CD4-positive, alpha-beta T cell treated with Interleukin-17A for 1 hour (primary cell): Measurements from ENCODE around the gene CHSY1.

Experiments
- DNase-seq: peaks from one replicate; pipeline ENCODE4 v3.0.0-alpha.2; 2020

The CHSY1 gene

GRCh38 chr15:101210058-101210457 lies 41.8 kb downstream of the CHSY1 start:
- no peak for DNase-seq

DNA sequence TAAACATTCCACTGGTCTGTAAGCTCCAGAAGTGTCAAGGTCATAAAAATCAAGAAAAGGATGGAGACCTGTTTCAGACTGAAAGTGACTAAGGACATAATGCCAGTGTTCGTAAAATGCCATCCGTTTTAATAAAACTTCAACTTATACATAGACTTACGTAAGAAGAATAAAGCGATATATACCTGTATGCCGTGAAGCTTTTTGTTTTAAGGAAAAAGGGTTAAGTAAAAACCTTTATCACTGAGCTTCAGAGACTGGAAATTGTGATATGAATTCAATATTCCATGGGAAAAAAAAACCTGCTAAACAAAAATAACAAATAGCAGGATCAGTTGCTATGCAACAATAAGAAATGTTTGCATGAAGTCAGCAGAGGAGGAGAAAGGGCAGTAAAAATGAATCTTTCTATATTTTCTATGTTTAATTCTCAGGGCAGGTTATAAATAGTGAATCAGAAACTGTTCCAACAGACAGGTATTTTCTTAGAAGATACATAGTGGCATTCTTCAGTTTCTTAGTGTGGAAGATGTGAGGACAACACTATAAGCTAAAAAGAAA lies 42.5 kb downstream of the CHSY1 start:
- DNase-seq: no peak

GRCh38 chr15:101207867-101208288 lies 44.0 kb downstream of the CHSY1 start:
- DNase-seq: no peak

- peak; percentile 64 for DNase-seq
These were observed 45.7 kb downstream of the CHSY1 start for GRCh38 chr15:101206176-101206591.

DNA sequence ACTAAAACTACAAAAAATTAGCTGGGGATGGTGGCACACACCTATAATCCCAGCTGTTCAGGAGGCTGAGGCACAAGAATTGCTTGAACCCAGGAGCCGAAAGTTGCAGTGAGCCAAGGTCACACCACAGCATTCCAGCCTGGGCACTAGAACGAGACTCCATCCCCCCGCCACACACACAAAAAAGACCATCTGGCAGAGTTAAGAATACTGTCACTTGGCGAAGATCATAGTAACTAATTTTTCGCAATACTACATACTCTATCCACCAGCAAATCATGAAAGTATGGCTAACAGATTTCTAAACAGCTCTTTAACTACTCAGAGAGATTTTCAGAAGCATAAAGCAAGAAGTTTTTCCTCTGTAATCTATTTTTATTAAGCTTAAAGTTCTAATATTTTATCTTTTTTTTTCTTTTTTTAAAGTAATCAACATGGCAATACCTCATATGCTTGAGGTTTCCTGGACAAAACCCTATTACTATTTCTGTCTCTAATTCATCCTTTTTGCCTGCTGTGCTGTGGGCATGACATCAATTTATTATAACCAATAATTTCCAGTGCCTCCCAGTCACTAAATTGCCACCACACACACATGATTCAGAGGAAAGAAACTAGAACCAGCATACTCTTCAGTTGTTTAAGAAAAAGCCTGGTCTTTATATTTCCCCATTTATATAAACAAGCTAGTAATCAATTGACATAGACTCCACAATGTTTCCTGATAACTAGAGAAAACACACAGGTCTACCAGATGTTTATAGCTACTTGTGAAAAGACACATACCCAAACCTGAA lies 46.9 kb downstream of the CHSY1 start:
- DNase-seq: no peak

- DNase-seq: no peak
These were observed 48.1 kb downstream of the CHSY1 start for GRCh38 chr15:101203607-101204189.

DNA sequence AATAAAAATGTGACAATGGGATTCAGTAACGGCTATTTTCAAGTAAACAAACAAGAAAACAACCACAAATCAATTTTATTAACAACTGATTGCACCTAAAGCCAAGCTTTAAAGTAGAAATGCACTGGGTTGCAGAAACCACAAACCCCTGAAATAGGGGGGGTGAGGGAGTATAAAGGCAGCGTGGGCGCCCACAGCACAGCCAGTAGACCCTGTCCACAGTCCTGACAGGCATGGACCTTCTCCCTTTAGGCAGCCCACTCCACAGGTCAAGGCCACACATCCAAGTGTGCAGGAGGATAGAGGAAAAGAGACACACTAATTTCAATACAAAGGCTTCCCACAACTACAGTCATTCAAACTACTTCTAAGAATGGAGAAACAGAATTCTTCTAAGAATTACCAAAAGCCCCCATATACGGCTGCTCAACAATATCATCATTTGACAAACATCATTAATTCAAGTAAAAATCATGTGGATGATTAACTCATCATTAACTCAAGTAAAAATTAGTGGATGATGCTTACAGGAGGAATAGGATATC lies 48.7 kb downstream of the CHSY1 start:
- DNase-seq: no peak

- DNase-seq: no peak
These were observed 50.3 kb downstream of the CHSY1 start for GRCh38 chr15:101201411-101202174.

- DNase-seq: no peak
These were observed 51.7 kb downstream of the CHSY1 start for GRCh38 chr15:101200181-101200580.

DNA sequence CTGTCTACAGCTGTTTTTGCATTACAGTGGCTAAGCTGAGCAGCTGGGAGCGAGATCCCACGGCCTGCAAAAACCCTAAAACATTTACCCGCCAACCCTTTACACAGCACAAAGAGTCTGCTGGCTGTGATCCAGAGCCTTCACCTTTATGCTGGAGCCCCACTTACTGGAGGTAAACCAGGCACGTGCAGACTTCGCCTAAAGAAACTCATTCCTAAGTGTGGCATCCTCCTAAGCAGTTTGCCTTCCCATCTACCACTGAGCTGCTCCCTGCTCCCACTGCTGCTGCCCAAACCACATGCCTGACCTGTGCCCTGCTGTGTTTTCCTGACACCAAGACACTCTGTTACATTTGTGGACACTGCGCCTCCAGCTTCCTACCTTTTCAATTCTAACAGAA lies 53.0 kb downstream of the CHSY1 start:
- no peak for DNase-seq

DNA sequence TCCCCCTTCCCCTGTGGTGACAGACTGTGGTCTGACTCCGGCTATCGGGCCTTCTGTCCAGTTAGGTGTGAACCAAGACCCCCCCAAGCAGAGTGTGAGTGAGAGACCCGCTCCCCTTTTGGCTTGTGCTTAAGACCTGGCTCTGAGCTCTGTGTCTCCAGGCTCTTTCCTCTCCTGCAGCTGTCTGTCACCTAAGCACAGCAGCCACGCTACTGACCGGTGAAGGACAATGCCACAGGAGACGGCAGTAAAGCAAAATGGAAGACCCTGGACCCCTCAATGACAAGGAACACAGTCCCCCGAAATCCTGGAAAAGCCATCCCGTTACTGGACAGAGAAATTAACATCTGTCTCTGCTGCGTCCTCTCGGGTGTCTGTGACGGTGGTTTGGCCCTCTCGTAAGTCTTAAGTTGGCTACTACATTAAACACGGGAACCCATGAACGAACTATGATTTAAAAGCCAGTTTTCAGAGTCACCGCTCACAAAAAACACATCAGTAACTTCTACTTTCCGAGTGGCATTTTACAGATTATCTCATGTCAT lies 53.7 kb downstream of the CHSY1 start:
- DNase-seq: no peak

DNA sequence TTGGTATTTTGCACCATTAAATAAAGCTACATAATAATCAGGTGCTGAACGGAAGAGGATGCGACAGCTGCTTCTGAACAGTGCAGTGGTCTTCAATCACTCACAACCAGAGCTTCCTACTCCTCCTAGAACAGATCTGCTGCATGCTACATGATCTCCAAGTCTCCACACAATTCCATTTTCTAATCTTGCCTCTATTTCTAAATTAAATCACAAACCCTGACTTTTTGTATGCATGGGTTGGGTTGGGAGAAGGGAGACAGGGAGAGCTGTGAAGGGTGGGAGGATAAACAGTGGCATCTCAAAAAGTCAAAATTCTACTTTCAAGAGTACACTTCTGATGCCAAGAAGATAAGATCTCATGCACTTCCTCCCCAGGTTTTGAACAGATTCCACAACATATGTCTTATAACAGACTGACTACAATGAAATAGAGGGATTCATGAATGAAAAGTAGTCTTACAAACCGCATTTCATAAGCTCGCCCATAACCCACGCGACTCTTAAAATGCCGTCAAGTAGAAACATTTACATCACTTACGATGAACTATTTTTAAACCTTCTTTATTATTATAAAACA lies 57.2 kb downstream of the CHSY1 start:
- DNase-seq: no peak

GRCh38 chr15:101193806-101194545 lies 57.9 kb downstream of the CHSY1 start:
- no peak for DNase-seq

DNA sequence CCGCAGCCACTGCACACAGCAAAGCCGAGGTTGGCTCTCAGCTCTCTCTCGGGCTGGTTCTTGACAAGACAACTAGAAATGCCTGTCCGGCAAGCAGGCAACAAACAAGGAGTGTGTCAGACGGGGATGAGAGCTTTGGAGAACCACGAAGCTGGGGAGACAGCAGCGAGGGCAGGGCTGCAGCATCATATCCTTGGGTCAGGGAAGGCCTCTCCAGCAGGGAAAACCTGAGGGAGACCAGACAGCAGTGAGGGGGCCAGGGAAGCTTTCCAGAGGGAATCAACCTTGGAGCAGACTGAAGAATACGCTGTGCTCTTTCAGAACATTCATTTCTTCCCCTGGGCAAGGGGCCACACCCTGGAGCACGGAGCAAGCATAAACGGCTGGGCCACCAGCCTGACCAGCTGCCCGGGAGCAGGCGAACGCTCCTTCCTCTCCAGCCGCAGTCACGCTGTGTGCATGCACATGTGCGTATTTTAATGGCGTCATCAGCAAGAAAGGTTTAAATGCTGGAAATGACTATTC lies 58.7 kb downstream of the CHSY1 start:
- DNase-seq: no peak

DNA sequence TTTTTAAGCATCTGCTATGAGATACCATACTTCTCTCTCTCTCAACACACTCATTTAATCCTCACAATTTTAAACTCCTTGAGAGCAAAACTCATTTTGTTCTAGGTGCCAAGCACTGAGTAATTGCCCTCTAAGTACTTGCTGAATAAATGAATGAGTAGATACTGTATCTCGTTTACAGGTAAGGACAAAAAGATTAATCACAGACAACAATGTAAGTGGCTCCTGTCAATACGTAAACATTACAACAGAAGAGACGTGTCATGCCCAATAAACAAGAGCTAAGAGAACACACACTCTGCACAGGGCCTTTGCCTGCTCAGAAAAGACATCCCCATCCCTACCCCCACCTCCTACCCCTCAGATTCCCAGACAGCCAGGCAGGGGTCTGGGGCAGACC lies 59.8 kb downstream of the CHSY1 start:
- no peak for DNase-seq

- DNase-seq: no peak
These were observed 60.6 kb downstream of the CHSY1 start for GRCh38 chr15:101191242-101191641.

DNA sequence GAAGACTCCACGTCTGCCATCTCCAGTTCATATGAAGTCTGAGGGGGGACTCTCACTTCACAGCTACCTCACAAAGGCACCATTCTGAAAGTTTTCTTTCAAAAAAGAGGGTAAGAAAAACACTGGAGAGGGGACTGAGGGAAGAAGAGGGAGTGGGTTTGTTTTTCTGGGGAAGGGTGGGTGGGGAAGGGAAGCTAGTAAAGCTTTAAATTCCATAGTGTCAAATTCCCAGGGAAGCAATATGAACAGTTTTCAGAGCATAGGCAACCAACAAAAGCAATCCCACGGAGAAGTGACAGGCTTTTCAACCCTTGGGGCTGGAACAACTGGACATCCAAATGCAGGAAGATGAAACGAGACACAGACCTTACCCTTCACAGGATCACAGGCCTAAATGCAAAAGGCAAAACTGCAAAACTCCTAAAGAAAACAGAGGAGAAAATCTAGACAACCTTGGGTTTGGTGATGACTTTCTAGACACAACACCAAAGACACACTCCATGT lies 61.7 kb downstream of the CHSY1 start:
- no peak for DNase-seq

- DNase-seq: no peak
These were observed 62.3 kb downstream of the CHSY1 start for GRCh38 chr15:101189409-101190091.

DNA sequence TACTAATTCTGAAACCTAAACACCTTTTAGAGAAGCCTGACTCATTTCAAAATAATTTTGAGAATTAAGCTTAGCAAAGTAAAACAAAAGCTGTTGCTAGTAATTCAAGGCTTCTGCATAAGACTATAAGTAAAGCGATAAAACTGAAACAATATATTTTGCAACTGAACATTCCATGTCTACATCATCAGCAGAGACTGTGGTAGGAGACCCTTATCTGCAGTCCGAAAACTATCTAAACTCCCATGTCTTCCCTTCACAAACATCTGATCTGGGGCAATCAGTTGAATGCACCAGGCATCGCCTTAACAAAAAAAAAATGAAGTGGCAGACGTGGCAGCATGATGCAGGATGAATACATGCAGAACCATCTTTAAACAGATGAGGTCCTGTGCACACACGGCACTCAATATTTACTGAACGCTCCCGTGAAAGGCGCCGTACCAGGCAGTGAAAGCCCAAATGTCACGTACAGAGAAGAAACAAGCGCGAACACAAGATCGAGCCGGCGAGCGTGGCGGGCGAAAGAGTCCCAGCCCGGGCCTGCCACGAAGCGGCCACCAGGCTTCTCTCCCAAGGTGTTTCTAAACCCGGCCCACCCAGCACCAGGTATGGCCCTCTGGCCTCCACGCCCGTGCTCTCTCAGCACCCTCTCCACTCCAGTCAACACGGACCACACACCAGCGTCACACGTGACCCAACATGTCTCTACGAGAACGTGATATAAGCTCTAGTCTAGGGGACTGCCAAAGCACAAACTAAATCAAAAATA lies 63.0 kb downstream of the CHSY1 start:
- no peak for DNase-seq
